D721Med (cell line): ENCODE measurements around the gene GALNT18.

Experiments used
- DNase-seq: peaks from one replicate; pipeline ENCODE4 v3.0.0; 2011; ENCODE audit warnings: low spot score; ENCODE audit not compliant: insufficient read length
- FAIRE-seq: peaks from 2 replicates; lab custom pipeline; 2011; peaks lifted over from hg19 to GRCh38; lab: Jason Lieb, UNC
- TF ChIP-seq, protein P1 (sequence below): IDR thresholded peaks from 2 replicates; pipeline ENCODE4 v1.5.1; 2012; ENCODE audit warnings: mild to moderate bottlenecking, control low read depth; ENCODE audit not compliant: insufficient read depth; ENCODE audit errors: missing control alignments

GALNT18 gene

DNA sequence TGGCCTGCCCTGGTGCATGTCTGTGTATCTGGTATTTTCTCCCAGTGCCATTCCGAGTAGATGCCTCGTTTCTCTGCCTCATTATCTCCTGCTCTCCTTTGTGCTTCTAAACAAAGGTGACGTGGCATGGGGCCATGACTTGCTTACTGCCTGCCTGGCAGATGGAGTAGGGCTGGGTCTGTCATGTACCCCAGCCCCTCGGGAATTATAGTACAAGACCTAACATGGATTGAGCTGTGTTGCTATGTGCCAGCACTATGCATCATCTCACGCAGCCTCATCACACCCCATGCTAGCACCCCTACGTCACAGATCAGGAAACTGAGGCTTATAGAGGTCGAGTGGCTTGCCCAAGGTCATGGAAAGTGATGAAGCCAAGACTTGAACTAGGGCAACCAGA is 88.1 kb downstream of the GALNT18 start:
- TF ChIP-seq, protein P1, sequence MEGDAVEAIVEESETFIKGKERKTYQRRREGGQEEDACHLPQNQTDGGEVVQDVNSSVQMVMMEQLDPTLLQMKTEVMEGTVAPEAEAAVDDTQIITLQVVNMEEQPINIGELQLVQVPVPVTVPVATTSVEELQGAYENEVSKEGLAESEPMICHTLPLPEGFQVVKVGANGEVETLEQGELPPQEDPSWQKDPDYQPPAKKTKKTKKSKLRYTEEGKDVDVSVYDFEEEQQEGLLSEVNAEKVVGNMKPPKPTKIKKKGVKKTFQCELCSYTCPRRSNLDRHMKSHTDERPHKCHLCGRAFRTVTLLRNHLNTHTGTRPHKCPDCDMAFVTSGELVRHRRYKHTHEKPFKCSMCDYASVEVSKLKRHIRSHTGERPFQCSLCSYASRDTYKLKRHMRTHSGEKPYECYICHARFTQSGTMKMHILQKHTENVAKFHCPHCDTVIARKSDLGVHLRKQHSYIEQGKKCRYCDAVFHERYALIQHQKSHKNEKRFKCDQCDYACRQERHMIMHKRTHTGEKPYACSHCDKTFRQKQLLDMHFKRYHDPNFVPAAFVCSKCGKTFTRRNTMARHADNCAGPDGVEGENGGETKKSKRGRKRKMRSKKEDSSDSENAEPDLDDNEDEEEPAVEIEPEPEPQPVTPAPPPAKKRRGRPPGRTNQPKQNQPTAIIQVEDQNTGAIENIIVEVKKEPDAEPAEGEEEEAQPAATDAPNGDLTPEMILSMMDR: no peak
- FAIRE-seq (no peak), DNase-seq (no peak)

DNA sequence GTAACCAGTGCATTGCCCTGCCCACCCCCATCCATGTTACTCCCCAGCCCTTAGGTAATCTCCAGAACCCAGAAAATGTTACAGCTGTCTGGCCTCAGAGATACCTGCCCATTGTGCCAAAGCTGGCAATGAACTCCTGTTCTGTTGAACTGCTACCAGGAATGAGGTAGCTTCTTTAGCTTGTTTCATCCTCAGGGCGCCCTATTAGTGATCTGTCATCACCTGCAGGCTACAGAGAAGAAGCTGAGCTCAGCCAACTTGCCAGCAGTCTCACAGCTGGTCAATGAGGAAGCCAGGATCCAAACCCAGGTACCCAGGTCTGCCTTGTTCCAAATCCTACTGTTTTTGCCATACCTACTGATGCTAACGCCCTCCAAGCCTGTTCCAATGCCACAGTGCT is 88.7 kb downstream of the GALNT18 start:
- FAIRE-seq (no peak), DNase-seq (no peak)
- TF ChIP-seq, protein P1: no peak

DNA sequence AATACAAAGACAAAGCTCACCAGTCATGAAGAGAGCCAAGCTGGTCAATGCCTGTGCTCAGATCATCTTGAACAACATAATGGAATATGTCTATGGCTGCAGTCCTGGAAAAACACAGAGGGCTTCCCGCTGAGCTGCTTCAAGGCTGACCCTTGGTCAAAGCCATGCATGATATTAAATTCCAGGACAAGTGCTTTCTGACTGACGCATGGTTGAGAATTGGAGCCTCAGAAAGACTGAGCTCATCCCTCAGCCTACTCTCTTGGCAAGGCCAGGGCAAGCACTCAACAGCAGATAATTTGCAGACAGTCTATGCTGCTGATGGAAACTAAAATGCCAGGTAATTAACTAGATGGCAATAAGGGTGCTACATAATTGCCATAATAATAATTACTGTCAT is 89.2 kb downstream of the GALNT18 start:
- FAIRE-seq (no peak), DNase-seq (no peak)
- TF ChIP-seq, protein P1: no peak

DNA sequence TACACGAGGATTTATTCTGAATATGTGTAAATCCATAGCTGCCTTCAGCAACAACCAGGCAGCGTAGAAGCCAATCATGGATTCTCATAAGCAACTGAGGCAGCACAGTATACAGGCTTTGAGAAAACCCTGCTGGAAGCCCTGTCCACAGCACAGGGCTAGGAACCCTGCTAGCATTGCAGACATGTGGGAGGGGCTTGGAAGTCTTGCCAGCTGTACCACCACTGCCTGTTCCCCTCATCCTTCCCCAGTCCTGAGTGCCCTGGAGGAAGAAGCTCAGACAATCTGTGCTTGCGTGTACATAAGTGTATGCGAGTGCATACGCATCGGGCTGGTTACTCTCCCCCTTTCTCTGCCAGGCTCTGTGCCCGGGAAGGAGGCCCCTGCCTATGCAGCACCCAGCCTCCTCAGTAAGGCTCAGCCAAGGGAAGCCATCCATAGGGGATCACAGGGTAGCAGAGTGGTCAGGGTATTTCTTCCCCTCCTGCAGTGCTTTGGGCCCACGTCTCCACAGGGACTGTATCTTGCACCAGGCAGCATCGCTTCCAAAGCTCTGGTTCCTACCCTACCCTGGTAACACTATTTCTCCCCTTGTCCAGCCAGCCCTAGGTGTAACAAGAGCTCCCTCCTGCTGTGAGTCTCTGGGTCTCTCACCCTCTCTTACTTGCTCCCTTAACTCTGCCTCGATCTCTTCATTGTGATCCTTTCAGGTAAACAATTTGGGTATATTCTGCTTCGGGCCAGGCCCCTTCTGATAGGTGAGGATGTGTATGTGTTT is 90.5 kb downstream of the GALNT18 start:
- TF ChIP-seq, protein P1: no peak
- FAIRE-seq (no peak), DNase-seq (no peak)

DNA sequence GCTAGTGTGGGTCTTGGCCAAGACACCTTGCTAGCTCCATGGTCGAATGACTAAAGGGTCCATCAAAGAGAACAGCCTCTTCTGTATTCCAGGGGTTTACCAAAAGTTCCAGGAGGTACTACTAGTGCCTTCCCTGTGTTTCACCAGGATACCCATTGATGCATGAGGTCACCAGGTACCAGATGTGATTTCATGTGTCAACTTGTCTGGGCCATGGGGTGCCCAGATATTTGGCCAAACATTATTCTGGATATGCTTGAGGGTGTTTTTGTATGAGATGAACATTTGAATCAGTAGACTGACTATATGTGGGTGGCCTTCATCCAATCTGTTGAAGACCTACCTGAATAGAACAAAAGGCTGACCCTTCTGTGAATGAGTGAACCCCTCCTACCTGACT is 92.8 kb downstream of the GALNT18 start:
- DNase-seq (no peak), FAIRE-seq (no peak)
- TF ChIP-seq, protein P1: no peak

DNA sequence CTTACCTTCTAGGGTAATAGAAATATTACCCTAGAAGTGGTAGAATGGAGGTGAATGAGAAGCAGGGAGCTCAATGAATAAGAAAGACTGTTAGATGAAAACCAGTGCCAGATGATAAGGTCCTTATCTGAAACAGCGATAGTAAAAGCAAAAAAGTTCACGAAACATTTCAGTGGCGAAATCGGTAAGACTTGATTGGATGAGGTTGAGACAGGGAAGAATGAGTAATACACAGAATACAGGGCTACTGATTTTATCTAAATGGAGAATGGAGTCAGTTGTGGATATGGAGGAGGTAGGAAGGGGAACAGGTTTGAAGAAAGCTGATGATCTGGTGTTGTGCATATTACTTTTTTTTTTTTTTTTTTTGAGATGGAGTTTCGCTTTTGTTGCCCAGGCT is 96.5 kb downstream of the GALNT18 start:
- no peak for FAIRE-seq
- no peak for DNase-seq
- TF ChIP-seq, protein P1: no peak

DNA sequence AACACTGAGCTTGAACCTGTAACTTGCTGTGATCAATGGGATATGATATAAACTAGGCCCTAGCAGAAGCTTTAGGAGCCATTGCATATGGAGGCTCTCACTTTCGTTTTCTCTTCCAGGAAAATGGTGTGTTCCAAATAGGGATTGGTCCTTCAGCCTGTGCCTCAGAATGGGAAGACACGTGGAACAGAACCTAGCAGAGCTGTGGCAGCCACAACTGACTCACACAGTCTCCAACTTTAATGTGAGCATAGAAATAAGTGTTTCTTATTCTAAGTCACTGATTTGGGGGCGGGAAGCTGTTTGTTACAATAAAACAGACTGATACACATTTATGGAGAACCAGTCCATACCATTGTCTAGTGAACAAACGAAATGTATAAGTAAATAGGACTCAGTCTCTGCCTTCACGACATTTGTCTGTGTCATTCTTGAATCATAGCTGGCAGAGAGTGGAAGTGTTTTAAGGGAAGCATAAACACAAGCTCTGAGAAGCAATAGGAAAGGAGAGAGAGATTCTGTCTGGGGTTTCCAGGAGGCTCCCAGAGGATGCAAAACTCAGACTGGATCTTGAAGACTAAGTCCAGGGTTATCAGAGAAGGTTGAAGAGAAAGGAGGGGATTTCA is 97.3 kb downstream of the GALNT18 start:
- FAIRE-seq: no peak
- DNase-seq: no peak
- TF ChIP-seq, protein P1: no peak
